ENCODE results near the gene SLC39A2. TPM values are rescaled to one million over a fixed set of nuclear protein-coding genes. Genes with fewer than 3 reads are reported as not detected.
A peak's percentile ranks its signal among the peaks of the same experiment; 100 is the strongest.

Gene SLC39A2
- total and polyA plus RNA-seq, 4 donors: 0.05 to 0.08 TPM; not detected in 2

DNA sequence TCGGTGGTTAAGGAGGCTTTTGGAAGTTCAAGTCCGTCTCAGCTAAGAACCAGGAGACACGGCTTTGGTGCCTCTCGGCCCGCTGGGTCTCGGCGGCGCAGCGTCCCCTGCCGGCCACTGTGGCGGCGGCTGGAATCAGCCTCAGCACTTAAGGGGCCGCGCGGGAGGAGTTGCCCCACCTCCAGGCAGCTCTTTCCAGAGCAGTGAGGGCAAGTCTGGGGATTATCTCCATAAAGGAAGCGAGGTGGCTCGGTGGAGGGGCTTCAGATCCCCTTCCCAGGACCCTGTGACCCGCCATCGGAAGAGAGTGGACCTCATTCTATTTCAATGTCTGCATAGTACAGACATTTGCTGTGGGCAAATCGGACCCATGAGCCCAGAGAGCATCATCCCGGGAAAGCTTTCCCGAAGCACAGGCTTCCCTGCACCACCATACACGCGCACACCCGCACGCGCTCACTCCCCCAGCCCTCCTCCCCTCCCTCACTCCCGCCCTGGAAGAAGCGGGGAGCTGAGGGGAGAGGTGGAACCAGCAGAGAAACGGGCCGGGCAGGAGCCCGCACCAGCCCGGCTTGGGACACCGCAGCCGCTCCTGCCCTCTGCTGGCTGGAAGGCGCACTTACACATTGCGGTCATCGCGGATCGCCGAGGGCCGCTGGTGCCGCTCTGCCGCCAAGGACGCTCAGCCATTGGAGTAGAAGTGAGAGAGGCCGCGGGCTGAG is 27.9 kb upstream of the SLC39A2 start:
- no peaks in the 10 kb centered on the region for H3K9me3 ChIP-seq (ENCODE audit: control insufficient read depth in 4 of 4, low read length in 3 of 4)
- peaks cover 0 to 3% (median 0%) of the 10 kb centered on the region in 4 donors for H3K27me3 ChIP-seq (ENCODE audit: control insufficient read depth in 4 of 4, insufficient read depth in 4 of 4, low read length in 3 of 4)
- H3K4me3 ChIP-seq (ENCODE audit: low read depth in 1 of 3, low read length in 3 of 3): peak overlapping the region; percentile 38 to 66 (median 65)
- H3K36me3 ChIP-seq (ENCODE audit: control insufficient read depth in 4 of 4, insufficient read depth in 3 of 4, low read depth in 1 of 4, low read length in 3 of 4): no peaks in the 10 kb centered on the region
- H3K9ac ChIP-seq (ENCODE audit: low read depth in 1 of 2, low read length in 2 of 2): peak overlapping the region; percentile 16 to 19
- H3K4me1 ChIP-seq (ENCODE audit: control insufficient read depth in 4 of 4, insufficient read depth in 4 of 4, low read length in 3 of 4): peaks cover 0 to 14% (median 8%) of the 10 kb centered on the region in 4 donors
- H3K27ac ChIP-seq (ENCODE audit: low read depth in 1 of 2, low read length in 2 of 2): peak overlapping the region; percentile 16 to 31
- TF ChIP-seq, protein P1, sequence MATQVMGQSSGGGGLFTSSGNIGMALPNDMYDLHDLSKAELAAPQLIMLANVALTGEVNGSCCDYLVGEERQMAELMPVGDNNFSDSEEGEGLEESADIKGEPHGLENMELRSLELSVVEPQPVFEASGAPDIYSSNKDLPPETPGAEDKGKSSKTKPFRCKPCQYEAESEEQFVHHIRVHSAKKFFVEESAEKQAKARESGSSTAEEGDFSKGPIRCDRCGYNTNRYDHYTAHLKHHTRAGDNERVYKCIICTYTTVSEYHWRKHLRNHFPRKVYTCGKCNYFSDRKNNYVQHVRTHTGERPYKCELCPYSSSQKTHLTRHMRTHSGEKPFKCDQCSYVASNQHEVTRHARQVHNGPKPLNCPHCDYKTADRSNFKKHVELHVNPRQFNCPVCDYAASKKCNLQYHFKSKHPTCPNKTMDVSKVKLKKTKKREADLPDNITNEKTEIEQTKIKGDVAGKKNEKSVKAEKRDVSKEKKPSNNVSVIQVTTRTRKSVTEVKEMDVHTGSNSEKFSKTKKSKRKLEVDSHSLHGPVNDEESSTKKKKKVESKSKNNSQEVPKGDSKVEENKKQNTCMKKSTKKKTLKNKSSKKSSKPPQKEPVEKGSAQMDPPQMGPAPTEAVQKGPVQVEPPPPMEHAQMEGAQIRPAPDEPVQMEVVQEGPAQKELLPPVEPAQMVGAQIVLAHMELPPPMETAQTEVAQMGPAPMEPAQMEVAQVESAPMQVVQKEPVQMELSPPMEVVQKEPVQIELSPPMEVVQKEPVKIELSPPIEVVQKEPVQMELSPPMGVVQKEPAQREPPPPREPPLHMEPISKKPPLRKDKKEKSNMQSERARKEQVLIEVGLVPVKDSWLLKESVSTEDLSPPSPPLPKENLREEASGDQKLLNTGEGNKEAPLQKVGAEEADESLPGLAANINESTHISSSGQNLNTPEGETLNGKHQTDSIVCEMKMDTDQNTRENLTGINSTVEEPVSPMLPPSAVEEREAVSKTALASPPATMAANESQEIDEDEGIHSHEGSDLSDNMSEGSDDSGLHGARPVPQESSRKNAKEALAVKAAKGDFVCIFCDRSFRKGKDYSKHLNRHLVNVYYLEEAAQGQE (IDR thresholded peaks at IDR 0.05): no peak
- TF ChIP-seq, protein P2, sequence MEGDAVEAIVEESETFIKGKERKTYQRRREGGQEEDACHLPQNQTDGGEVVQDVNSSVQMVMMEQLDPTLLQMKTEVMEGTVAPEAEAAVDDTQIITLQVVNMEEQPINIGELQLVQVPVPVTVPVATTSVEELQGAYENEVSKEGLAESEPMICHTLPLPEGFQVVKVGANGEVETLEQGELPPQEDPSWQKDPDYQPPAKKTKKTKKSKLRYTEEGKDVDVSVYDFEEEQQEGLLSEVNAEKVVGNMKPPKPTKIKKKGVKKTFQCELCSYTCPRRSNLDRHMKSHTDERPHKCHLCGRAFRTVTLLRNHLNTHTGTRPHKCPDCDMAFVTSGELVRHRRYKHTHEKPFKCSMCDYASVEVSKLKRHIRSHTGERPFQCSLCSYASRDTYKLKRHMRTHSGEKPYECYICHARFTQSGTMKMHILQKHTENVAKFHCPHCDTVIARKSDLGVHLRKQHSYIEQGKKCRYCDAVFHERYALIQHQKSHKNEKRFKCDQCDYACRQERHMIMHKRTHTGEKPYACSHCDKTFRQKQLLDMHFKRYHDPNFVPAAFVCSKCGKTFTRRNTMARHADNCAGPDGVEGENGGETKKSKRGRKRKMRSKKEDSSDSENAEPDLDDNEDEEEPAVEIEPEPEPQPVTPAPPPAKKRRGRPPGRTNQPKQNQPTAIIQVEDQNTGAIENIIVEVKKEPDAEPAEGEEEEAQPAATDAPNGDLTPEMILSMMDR (IDR thresholded peaks at IDR 0.05; ENCODE audit: low read depth, low read length, missing input control): peak; percentile 88
- TF ChIP-seq, protein P3, sequence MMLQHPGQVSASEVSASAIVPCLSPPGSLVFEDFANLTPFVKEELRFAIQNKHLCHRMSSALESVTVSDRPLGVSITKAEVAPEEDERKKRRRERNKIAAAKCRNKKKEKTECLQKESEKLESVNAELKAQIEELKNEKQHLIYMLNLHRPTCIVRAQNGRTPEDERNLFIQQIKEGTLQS (IDR thresholded peaks at IDR 0.05): no peak
- TF ChIP-seq RAD21 (IDR thresholded peaks at IDR 0.05) (peak; percentile 66 to 86), GABPA (IDR thresholded peaks at IDR 0.05 in 1 of 2, conservative IDR thresholded peaks at IDR 0.05 in 1 of 2) (peak in 1 of 2 donors; percentile 22), TAF1 (conservative IDR thresholded peaks at IDR 0.05) (no peak), RXRA (IDR thresholded peaks at IDR 0.05) (peak in 1 of 2 donors; percentile 8), NR2F2 (IDR thresholded peaks at IDR 0.05) (no peak), EGR1 (IDR thresholded peaks at IDR 0.05; ENCODE audit: low read depth in 2 of 2) (no peak), YY1 (IDR thresholded peaks at IDR 0.05) (peak; percentile 59), JUND (IDR thresholded peaks at IDR 0.05) (no peak), SP1 (IDR thresholded peaks at IDR 0.05) (no peak), HNF4A (conservative IDR thresholded peaks at IDR 0.05) (no peak)
- peak; percentile 87 for DNase-seq (ENCODE audit: low spot score)
- WGBS: 3% methylated on average over 47 of the region's 47 CpGs

DNA sequence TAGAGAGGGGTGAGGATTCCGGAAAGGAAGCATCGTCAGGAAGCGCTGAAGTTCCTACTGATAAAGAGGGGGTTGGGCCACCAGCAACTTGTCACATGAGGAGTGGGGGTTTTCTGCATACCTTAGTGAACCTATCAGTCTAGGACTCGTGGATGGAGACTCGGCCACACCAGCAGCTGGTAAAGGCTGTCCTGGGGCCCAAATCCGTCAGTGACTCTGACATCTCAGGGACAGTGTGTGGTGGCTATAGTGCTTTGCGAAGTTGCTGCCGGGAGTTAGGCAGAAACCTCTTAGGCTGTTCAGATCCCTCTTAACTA is 27.4 kb upstream of the SLC39A2 start:
- TF ChIP-seq, protein P4, sequence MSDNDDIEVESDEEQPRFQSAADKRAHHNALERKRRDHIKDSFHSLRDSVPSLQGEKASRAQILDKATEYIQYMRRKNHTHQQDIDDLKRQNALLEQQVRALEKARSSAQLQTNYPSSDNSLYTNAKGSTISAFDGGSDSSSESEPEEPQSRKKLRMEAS (IDR thresholded peaks at IDR 0.05): no peak
- TF ChIP-seq TAF1 (conservative IDR thresholded peaks at IDR 0.05) (no peak), NR2F2 (IDR thresholded peaks at IDR 0.05) (peak; percentile 41), RAD21 (IDR thresholded peaks at IDR 0.05) (no peak), GABPA (IDR thresholded peaks at IDR 0.05 in 1 of 2, conservative IDR thresholded peaks at IDR 0.05 in 1 of 2) (peak in 1 of 2 donors; percentile 9), YY1 (IDR thresholded peaks at IDR 0.05) (peak; percentile 9)
- Histone ChIP-seq H3K9ac (ENCODE audit: low read depth in 1 of 2, low read length in 2 of 2) (no peak overlapping the region), H3K36me3 (ENCODE audit: control insufficient read depth in 4 of 4, insufficient read depth in 3 of 4, low read depth in 1 of 4, low read length in 3 of 4) (no peaks in the 10 kb centered on the region), H3K4me3 (ENCODE audit: low read depth in 1 of 3, low read length in 3 of 3) (peak overlapping the region in 1 of 3 donors; percentile 38), H3K27me3 (ENCODE audit: control insufficient read depth in 4 of 4, insufficient read depth in 4 of 4, low read length in 3 of 4) (peaks cover 0 to 3% (median 0%) of the 10 kb centered on the region in 4 donors), H3K27ac (ENCODE audit: low read depth in 1 of 2, low read length in 2 of 2) (no peak overlapping the region), H3K4me1 (ENCODE audit: control insufficient read depth in 4 of 4, insufficient read depth in 4 of 4, low read length in 3 of 4) (peaks cover 0 to 14% (median 8%) of the 10 kb centered on the region in 4 donors), H3K9me3 (ENCODE audit: control insufficient read depth in 4 of 4, low read length in 3 of 4) (no peaks in the 10 kb centered on the region)
- DNase-seq (ENCODE audit: low spot score): no peak
- 16% methylated on average over 8 of the region's 8 CpGs for WGBS

Data from liver (tissue), 9 donors.